Naive thymus-derived CD4-positive, alpha-beta T cell (primary cell): ENCODE data around the gene LSP1. TPM values are rescaled to one million over a fixed set of nuclear protein-coding genes. Genes with fewer than 3 reads are reported as not detected.
A peak's percentile ranks its signal among the peaks of the same experiment; 100 is the strongest.

Source experiments
- ATAC-seq: fragments of 150-1000 bp; cut with Tn5 transposase; 2 replicates; pipeline ENCODE4 v1.10.0; 2021; ENCODE audit warnings: mild to moderate bottlenecking, moderate library complexity
- CTCF ChIA-PET: fragments of 350-600 bp; sonication (Branson Sonifier 250); formaldehyde crosslinking; loops from one replicate; lab custom pipeline; 2021; ENCODE audit warnings: antibody characterized with exemption; lab: Charles Lee
- POLR2A ChIA-PET: fragments of 350-600 bp; sonication (Branson Sonifier 250); formaldehyde crosslinking; loops from one replicate; lab custom pipeline; 2021; ENCODE audit warnings: antibody characterized with exemption, inconsistent platforms; lab: Charles Lee
- DNase-seq, 9 donors: peaks; one replicate each; pipeline versions ENCODE4 v3.0.0 to v3.0.0-alpha.2; 2020 to 2022; ENCODE audit warnings: mixed read lengths in 1 of 9
- H3K27ac ChIP-seq: one replicate; pipeline ENCODE4 v1.7.0; 2013; ENCODE audit warnings: mild to moderate bottlenecking, low read depth, low read length, moderate library complexity
- H3K27me3 ChIP-seq, 2 donors: one replicate each; pipeline ENCODE4 v1.7.0; 2013; ENCODE audit warnings: low read length in 2 of 2, mild to moderate bottlenecking in 2 of 2, moderate library complexity in 2 of 2; ENCODE audit not compliant: control insufficient read depth in 2 of 2, insufficient read depth in 2 of 2
- H3K36me3 ChIP-seq, 3 experiments: 1 replicate in 2 of 3; 2 replicates in 1 of 3; pipeline ENCODE4 v1.7.0; 2013; ENCODE audit warnings: low read length in 3 of 3, mild to moderate bottlenecking in 3 of 3, moderate library complexity in 1 of 3; ENCODE audit not compliant: insufficient read depth in 3 of 3, control insufficient read depth in 2 of 3
- H3K4me1 ChIP-seq, 2 donors: one replicate each; pipeline ENCODE4 v1.7.0; 2013; ENCODE audit warnings: low read length in 2 of 2, mild to moderate bottlenecking in 2 of 2, moderate library complexity in 1 of 2; ENCODE audit not compliant: control insufficient read depth in 2 of 2, insufficient read depth in 2 of 2
- H3K4me3 ChIP-seq: 2 replicates; pipeline ENCODE4 v1.7.0; 2013; ENCODE audit warnings: mild to moderate bottlenecking, low read length
- H3K9me3 ChIP-seq, 3 experiments: 1 replicate in 2 of 3; 2 replicates in 1 of 3; pipeline ENCODE4 v1.7.0; 2013; ENCODE audit warnings: low read length in 3 of 3; ENCODE audit not compliant: control insufficient read depth in 2 of 3
- H3K27ac Mint-ChIP-seq, 9 donors: one replicate each; pipeline ENCODE4 v1.8.0; 2020 to 2022; ENCODE audit warnings: mixed read lengths in 9 of 9, mild to moderate bottlenecking in 8 of 9, moderate library complexity in 5 of 9, inconsistent platforms in 2 of 9
- H3K27me3 Mint-ChIP-seq, 5 donors: one replicate each; pipeline ENCODE4 v1.8.0; 2021 to 2022; ENCODE audit warnings: mixed read lengths in 5 of 5, mild to moderate bottlenecking in 1 of 5
- H3K36me3 Mint-ChIP-seq, 5 donors: one replicate each; pipeline ENCODE4 v1.8.0; 2020 to 2022; ENCODE audit warnings: mixed read lengths in 5 of 5, mild to moderate bottlenecking in 3 of 5, inconsistent platforms in 1 of 5
- H3K4me1 Mint-ChIP-seq, 7 donors: one replicate each; pipeline ENCODE4 v1.8.0; 2020 to 2022; ENCODE audit warnings: mixed read lengths in 7 of 7, mild to moderate bottlenecking in 3 of 7, inconsistent platforms in 1 of 7
- H3K4me3 Mint-ChIP-seq, 10 donors: one replicate each; pipeline ENCODE4 v1.8.0; 2020 to 2022; ENCODE audit warnings: mild to moderate bottlenecking in 10 of 10, mixed read lengths in 10 of 10, moderate library complexity in 6 of 10, inconsistent platforms in 2 of 10
- H3K9me3 Mint-ChIP-seq, 11 donors: one replicate each; pipeline ENCODE4 v1.8.0; 2020 to 2022; ENCODE audit warnings: mixed read lengths in 11 of 11, mild to moderate bottlenecking in 4 of 11, inconsistent platforms in 1 of 11, moderate library complexity in 1 of 11
- intact Hi-C, 2 donors: fragments of 100-400 bp; cut with micrococcal nuclease; formaldehyde crosslinking; loops; one replicate each; pipeline ENCODE4 v1.15.1; 2023
- polyA plus RNA-seq, 2 donors: library from polyadenylated mRNA; unstranded; fragments of 300-500 nt; fragmentation: Illumina TruSeq; gene quantifications; one replicate each; pipeline ENCODE4 v1.2.3, GENCODE V29; 2021
- total RNA-seq, 6 experiments: library from RNA in 5 of 6; stranded (reverse) in 5 of 6; gene quantifications; 1 replicate in 5 of 6; 2 replicates in 1 of 6; pipeline ENCODE4 v1.2.3 and lab custom pipeline; 2021 to 2026

Gene LSP1
- total and polyA plus RNA-seq, 7 experiments from 2014 or later: 248 to 578 (median 295) TPM

DNA sequence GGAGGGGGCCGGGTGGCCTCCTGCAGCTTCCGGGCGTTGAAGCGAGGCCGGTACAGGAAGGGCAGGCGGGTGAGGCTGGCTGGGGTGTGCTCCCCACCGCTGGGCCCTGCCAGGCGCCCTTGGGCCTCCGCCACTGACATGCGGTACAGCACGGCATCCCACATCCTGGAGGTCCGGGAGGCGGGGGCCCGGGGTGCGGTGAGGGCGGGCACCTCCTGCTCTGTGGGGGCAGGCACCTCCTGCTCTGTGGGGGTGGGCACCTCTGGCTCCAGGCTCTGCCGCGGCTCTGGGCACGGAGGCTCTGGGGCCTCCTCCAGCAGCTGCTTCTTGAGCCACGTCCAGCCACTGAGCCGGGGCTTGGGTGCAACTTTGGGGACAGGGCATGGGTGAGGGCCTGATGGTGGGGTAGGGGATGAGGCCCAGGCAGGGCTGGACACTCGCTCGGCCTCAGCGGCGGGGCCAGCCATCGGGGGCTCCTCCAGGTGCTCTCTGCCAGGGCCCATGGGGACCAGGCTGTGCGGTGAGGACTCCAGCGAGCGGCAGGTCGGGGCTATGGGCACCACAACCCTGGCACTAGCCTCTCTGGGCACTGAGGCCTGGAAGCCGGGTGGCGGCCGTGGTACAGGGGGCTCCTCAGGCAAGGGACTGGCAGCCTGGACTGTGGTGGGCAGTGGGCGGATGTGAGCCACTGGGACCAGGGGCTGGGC is 36.5 kb downstream of the LSP1 start:
- H3K27ac ChIP-seq: peak overlapping the region; percentile 73
- ATAC-seq (peak; percentile 90), DNase-seq (peak; percentile 58 to 87 (median 83))
- Mint-ChIP-seq H3K9me3 (peaks cover 0 to 8% (median 0%) of the 10 kb centered on the region in 11 donors), H3K4me3 (peak overlapping the region; percentile 68 to 91 (median 82)), H3K27ac (peak overlapping the region; percentile 65 to 91 (median 85)), H3K4me1 (peaks cover 18 to 57% (median 41%) of the 10 kb centered on the region in 7 donors), H3K27me3 (no peaks in the 10 kb centered on the region), H3K36me3 (peaks cover 0 to 29% (median 0%) of the 10 kb centered on the region in 5 donors)
- ChIA-PET POLR2A (interaction anchor here (0.5 to 5.4 kb wide), 11 partner anchors 28 to 120 kb away, joined by 3 to 41 read pairs (median 3); partner anchors contain the start of gene LSP1), CTCF (interaction anchor here (0.7 to 1.5 kb wide), 5 partner anchors 13 to 284 kb away, joined by 3 to 4 read pairs (median 3); no protein-coding TSS in a partner anchor)
- no peaks in the 10 kb centered on the region for H3K27me3 ChIP-seq
- H3K4me3 ChIP-seq: peak overlapping the region; percentile 61
- peaks cover 33 to 34% of the 10 kb centered on the region in 2 donors for H3K4me1 ChIP-seq
- no peaks in the 10 kb centered on the region for H3K9me3 ChIP-seq
- intact Hi-C loops: loop anchor here (1.0 to 2.0 kb wide), 2 partner anchors 36 to 37 kb away; partner anchors contain the start of gene LSP1 (in 2 of the 2)
- H3K36me3 ChIP-seq: peaks cover 10 to 44% (median 18%) of the 10 kb centered on the region in 3 experiments

DNA sequence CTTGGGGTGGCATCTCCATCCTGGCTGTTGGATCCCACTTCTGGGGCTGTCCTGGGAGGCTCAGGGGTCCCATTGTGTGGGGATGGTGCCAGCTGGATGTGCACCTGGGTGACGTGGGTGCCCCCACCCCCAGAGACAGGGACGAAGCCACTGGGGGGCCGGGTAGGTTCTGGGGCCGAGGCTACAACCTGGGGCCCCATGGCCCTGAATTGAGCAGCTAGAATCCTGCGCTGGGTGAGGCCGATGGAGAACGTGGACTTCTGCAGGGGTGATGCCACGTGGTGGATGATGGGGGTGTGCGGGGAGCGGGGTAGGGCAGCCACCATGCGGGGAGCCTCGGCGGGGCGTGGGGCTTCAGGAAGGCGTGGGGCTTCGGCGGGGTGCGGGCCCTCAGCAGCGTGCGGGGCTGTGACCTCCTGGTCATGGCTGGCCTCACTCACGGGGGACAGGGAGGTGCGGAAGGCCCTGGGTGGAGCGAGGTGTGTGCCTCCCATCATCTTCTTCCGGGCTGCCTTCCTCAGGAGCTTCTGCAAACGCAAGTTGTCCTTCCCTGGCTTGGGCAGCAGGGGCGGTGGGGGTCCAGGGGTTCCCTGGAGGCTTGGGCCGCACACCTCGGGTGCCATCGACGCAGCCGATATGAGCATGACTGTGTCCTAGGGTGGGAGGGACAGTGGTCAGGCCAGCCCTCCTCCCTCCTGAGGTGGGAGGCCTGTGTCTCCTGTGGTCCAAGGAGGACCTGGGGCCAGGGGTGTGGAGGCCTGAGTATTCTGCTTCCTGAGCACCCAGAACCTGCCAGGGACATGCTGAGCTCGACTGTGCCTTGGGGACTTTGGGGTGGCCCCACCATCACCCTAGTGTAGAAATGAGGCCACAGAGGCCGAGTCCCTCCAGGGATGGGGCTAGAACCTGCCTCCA is 37.3 kb downstream of the LSP1 start:
- H3K4me3 ChIP-seq: peak overlapping the region; percentile 61
- peaks cover 33 to 34% of the 10 kb centered on the region in 2 donors for H3K4me1 ChIP-seq
- no peaks in the 10 kb centered on the region for H3K9me3 ChIP-seq
- peak overlapping the region; percentile 44 to 84 (median 78) for H3K27ac Mint-ChIP-seq
- peak overlapping the region; percentile 73 for H3K27ac ChIP-seq
- ChIA-PET POLR2A (interaction anchor here (0.5 to 5.4 kb wide), 10 partner anchors 16 to 121 kb away, joined by 3 to 41 read pairs (median 4); partner anchors contain the start of gene LSP1), CTCF (interaction anchor here (0.6 to 1.7 kb wide), 7 partner anchors 8 to 285 kb away, joined by 3 to 5 read pairs (median 3); no protein-coding TSS in a partner anchor)
- peaks cover 0 to 8% (median 0%) of the 10 kb centered on the region in 11 donors for H3K9me3 Mint-ChIP-seq
- no peaks in the 10 kb centered on the region for H3K27me3 ChIP-seq
- H3K36me3 Mint-ChIP-seq: peaks cover 0 to 29% (median 0%) of the 10 kb centered on the region in 5 donors
- H3K27me3 Mint-ChIP-seq: no peaks in the 10 kb centered on the region
- peaks cover 4 to 36% (median 10%) of the 10 kb centered on the region in 3 experiments for H3K36me3 ChIP-seq
- ATAC-seq: no peak
- peaks cover 18 to 57% (median 41%) of the 10 kb centered on the region in 7 donors for H3K4me1 Mint-ChIP-seq
- peak overlapping the region; percentile 65 to 91 (median 82) for H3K4me3 Mint-ChIP-seq
- DNase-seq: peak in 5 of 9 donors; percentile 24 to 37 (median 35)
- intact Hi-C loops: loop anchor here (1.0 to 2.0 kb wide), 2 partner anchors 37 kb away; partner anchors contain the start of gene LSP1 (in 2 of the 2)

DNA sequence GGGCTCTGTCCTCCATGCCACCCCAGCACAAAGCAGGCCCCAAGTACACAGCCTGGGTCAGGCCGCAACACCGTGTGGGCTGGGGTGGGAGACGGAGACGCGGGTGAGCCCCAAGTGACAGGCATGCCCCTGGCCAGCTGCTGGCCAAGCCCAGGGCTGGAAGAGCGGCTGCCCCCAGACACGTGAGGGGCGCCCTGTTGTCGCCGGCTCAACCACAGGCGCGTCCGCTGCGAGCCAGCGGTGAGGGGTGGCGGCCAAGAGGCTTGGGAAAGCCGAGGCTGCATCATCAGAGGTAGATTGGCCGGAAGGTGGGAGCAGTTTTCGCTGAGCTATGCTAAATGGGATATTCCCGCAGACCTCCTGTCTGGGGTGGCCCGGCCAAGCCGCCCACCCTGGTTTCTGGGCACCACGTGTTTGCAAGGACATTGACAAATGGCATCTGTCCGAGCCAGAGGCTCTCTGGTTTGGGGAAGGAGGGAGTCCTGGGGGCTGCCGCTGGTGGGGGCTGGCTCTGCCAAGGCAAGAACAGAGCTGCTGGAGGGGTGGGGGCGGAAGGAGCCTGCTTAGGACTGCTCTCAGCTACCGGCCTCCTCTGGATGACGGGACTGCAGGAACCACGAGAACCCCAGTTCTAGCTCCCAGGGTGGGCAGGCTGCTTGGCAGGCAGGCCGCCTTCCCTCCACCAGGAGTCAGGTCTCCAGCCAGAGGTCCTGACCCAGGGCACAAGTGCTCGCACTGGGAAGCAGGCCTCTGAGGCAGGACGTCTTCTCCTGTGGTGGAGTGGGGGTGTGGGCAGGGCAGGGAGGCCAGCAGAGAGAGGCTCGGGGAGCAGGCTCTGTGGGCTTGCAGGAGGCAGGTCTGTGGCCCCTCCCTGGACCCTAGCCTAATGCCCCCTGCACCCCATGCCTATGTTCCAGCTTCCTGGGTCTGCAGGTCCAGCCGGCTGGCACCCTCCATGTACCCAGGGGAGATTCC is 38.3 kb downstream of the LSP1 start:
- Mint-ChIP-seq H3K4me1 (peaks cover 18 to 57% (median 41%) of the 10 kb centered on the region in 7 donors), H3K36me3 (peaks cover 0 to 29% (median 0%) of the 10 kb centered on the region in 5 donors), H3K4me3 (peak overlapping the region; percentile 65 to 91 (median 82)), H3K27ac (peak overlapping the region in 8 of 9 donors; percentile 40 to 87 (median 63)), H3K27me3 (peaks cover 0 to 2% (median 0%) of the 10 kb centered on the region in 5 donors), H3K9me3 (peaks cover 0 to 8% (median 0%) of the 10 kb centered on the region in 11 donors)
- ChIA-PET CTCF (interaction anchor here (0.6 to 1.7 kb wide), 7 partner anchors 9 to 198 kb away, joined by 3 to 5 read pairs (median 4); no protein-coding TSS in a partner anchor), POLR2A (interaction anchor here (0.7 to 5.4 kb wide), 8 partner anchors 9 to 40 kb away, joined by 3 to 41 read pairs (median 9); partner anchors contain the start of gene LSP1)
- no peaks in the 10 kb centered on the region for H3K27me3 ChIP-seq
- intact Hi-C loops: no loop called here
- no peaks in the 10 kb centered on the region for H3K9me3 ChIP-seq
- peaks cover 0 to 26% (median 8%) of the 10 kb centered on the region in 3 experiments for H3K36me3 ChIP-seq
- H3K4me3 ChIP-seq: peak overlapping the region; percentile 41
- peak; percentile 3 for ATAC-seq
- H3K27ac ChIP-seq: peak overlapping the region; percentile 73
- no peak for DNase-seq
- peaks cover 33 to 34% of the 10 kb centered on the region in 2 donors for H3K4me1 ChIP-seq

DNA sequence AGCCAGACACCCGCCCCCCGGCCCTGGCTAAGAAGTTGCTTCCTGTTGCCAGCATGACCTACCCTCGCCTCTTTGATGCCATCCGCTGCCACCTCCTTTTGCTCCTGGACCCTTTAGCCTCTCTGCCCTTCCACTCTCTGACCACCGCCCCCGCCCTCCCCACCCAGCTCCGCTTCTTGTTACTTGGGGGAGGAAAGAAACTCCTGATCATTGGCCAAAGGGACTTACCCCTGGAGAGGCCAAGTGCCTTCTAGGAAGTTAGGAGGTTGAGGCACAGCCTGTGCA is 38.9 kb downstream of the LSP1 start, which contains the start of gene PRR33:
Gene PRR33, minus strand, starts transcription at position 65 of the 285 bp plus-strand sequence. CDS start 1,311 bp downstream, outside the sequence.
- DNase-seq: no peak
- H3K9me3 Mint-ChIP-seq: peaks cover 0 to 8% (median 0%) of the 10 kb centered on the region in 11 donors
- H3K27ac ChIP-seq: peak within 1 kb of the TSS; percentile 73
- no peak for ATAC-seq
- POLR2A ChIA-PET: interaction anchor here (0.6 to 5.4 kb wide), 7 partner anchors 10 to 187 kb away, joined by 3 to 41 read pairs (median 6); partner anchors contain the start of gene LSP1
- H3K36me3 Mint-ChIP-seq: peaks cover 0 to 29% (median 0%) of the 10 kb centered on the region in 5 donors
- H3K36me3 ChIP-seq: peaks cover 0 to 20% (median 5%) of the 10 kb centered on the region in 3 experiments
- peaks cover 0 to 7% (median 0%) of the 10 kb centered on the region in 5 donors for H3K27me3 Mint-ChIP-seq
- H3K4me3 ChIP-seq: peak within 1 kb of the TSS; percentile 41
- H3K4me3 Mint-ChIP-seq: peak within 1 kb of the TSS; percentile 65 to 91 (median 82)
- peak within 1 kb of the TSS; percentile 47 to 87 (median 66) for H3K27ac Mint-ChIP-seq
- H3K4me1 ChIP-seq: peaks cover 33 to 34% of the 10 kb centered on the region in 2 donors
- H3K27me3 ChIP-seq: no peaks in the 10 kb centered on the region
- intact Hi-C loops: no loop called here
- H3K4me1 Mint-ChIP-seq: peaks cover 18 to 56% (median 41%) of the 10 kb centered on the region in 7 donors
- CTCF ChIA-PET: interaction anchor here (1.1 to 1.7 kb wide), 4 partner anchors 10 to 41 kb away, joined by 4 to 5 read pairs (median 4); no protein-coding TSS in a partner anchor
- H3K9me3 ChIP-seq: no peaks in the 10 kb centered on the region

DNA sequence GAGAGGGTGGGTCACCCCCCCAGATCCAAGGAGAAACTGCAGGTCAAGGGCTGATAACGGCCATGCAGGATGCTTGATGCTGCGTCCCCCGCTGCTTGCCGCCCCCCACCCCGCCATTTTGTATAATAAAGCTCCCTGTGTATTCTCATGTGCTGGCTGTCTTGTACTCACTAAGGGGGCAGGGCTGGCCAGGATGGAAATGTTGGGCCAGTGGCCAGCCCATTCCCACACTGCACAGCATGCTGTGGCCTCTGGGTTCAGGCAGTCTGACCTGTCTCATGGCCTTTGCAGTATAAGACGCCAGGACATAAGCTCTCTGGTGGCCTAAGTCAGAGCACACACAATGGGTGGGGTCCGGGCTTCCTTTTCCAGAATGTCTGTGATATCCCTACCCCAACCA is 39.2 kb downstream of the LSP1 start:
- ATAC-seq (no peak), DNase-seq (no peak)
- H3K4me3 ChIP-seq: no peak overlapping the region
- no peaks in the 10 kb centered on the region for H3K27me3 ChIP-seq
- H3K27ac ChIP-seq: no peak overlapping the region
- peaks cover 0 to 17% (median 5%) of the 10 kb centered on the region in 3 experiments for H3K36me3 ChIP-seq
- peaks cover 0 to 11% (median 0%) of the 10 kb centered on the region in 5 donors for H3K27me3 Mint-ChIP-seq
- H3K4me1 Mint-ChIP-seq: peaks cover 18 to 57% (median 41%) of the 10 kb centered on the region in 7 donors
- intact Hi-C loops: no loop called here
- ChIA-PET CTCF (interaction anchor here (1.1 to 1.3 kb wide), 3 partner anchors 10 to 41 kb away, joined by 4 read pairs; no protein-coding TSS in a partner anchor), POLR2A (interaction anchor here (0.6 to 4.2 kb wide), 6 partner anchors 10 to 187 kb away, joined by 3 to 41 read pairs (median 6); no protein-coding TSS in a partner anchor)
- peaks cover 33 to 34% of the 10 kb centered on the region in 2 donors for H3K4me1 ChIP-seq
- H3K36me3 Mint-ChIP-seq: peaks cover 0 to 29% (median 0%) of the 10 kb centered on the region in 5 donors
- peak overlapping the region in 5 of 9 donors; percentile 25 to 84 (median 49) for H3K27ac Mint-ChIP-seq
- H3K9me3 ChIP-seq: no peaks in the 10 kb centered on the region
- peaks cover 0 to 8% (median 0%) of the 10 kb centered on the region in 11 donors for H3K9me3 Mint-ChIP-seq
- peak overlapping the region in 5 of 10 donors; percentile 39 to 91 (median 80) for H3K4me3 Mint-ChIP-seq
